Prostate gland (tissue), 2 donors: ENCODE results near the gene KCNQ5.

Source experiments
- CTCF ChIP-seq, 4 experiments: fragments of 200-600 bp in 2 of 4; fragments of 450-650 bp in 2 of 4; sonication (generic) in 2 of 4; IDR thresholded peaks; 1 replicate in 3 of 4; 2 replicates in 1 of 4; pipeline ENCODE4 v1.5.1; 2016 to 2019; ENCODE audit warnings: antibody characterized with exemption in 4 of 4, mild to moderate bottlenecking in 2 of 4, moderate library complexity in 2 of 4
- POLR2AphosphoS5 ChIP-seq: sonication (generic); formaldehyde crosslinking; IDR thresholded peaks from one replicate; pipeline ENCODE4 v1.6.1; 2017; ENCODE audit warnings: antibody characterized with exemption

DNA sequence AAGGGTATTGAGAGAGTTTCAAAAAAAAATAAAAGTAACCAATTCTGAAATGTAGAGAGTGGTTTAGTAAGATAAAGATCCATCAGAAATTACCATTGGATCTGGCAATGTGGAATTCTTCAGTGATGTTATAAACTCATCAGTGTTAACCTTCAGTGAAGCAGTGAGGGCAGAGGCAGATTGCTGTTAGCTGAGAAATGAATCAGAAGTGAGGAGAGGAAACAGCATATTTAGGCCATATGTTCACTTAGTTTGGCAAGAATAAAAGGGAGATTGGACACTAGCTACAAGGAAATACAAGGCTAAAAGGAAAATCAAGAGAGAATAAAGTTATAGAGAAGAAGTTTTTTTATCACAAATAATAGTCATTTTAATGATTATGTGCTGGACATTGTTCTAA, 9.6 kb downstream of the KCNQ5 start:
- no peak for TF ChIP-seq POLR2AphosphoS5
- TF ChIP-seq CTCF (IDR thresholded peaks at IDR 0.05) = no peak
